ENCODE data around the gene PHGDH.
"Not testable (repeated sequence)": the region's sequence is repeated elsewhere in the genome, so short reads cannot be mapped to it uniquely, and the experiment has no call there.

PHGDH gene

DNA sequence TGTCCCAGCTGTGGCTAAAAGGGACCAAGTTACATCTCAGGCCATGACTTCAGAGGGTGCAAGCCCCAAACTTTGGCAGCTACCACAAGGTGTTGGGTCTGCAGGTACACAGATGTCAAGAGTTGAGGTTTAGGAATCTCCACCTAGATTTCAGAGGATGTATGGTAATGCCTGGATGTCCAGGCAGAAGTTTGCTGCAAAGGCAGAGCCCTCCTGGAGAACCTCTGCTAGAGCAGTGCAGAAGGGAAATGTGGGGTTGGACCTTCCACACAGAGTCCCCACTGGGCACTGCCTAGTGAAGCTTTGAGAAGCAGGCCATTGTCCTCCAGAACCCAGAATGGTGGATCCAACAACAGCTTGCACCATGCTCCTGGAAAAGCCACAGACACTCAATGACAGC lies 10.1 kb upstream of the PHGDH start:
- Histone ChIP-seq H3F3A (ENCODE audit: insufficient read depth, low read length) (no peaks in the 10 kb centered on the region), H4K20me1 (ENCODE audit: insufficient read depth, low read length) (no peaks in the 10 kb centered on the region), H3K9me2 (replicated peaks; ENCODE audit: insufficient read depth, low read length) (no peaks in the 10 kb centered on the region), H3K4me1 (ENCODE audit: low read length) (no peaks in the 10 kb centered on the region), H3K4me2 (ENCODE audit: low read depth, low read length) (no peak overlapping the region), H3K27ac (ENCODE audit: low read length) (no peak overlapping the region), H3K4me3 (ENCODE audit: low read length) (no peak overlapping the region), H3K9me3 (replicated peaks; ENCODE audit: insufficient read depth, low read length) (no peaks in the 10 kb centered on the region), H2AFZ (ENCODE audit: low read length) (no peak overlapping the region), H3K9ac (ENCODE audit: low read length) (no peak overlapping the region), H3K27me3 (replicated peaks; ENCODE audit: insufficient read depth, low read length) (no peaks in the 10 kb centered on the region), H3K36me3 (replicated peaks; ENCODE audit: insufficient read depth, low read length) (no peaks in the 10 kb centered on the region), H3K79me2 (ENCODE audit: low read length) (no peaks in the 10 kb centered on the region)
- TF ChIP-seq EZH2phosphoT487 (IDR thresholded peaks at IDR 0.05; ENCODE audit: low read length) (no peak), EZH2 (optimal IDR thresholded peaks at IDR 0.05; ENCODE audit: low read depth, low read length) (no peak)
- TF ChIP-seq, protein P1, sequence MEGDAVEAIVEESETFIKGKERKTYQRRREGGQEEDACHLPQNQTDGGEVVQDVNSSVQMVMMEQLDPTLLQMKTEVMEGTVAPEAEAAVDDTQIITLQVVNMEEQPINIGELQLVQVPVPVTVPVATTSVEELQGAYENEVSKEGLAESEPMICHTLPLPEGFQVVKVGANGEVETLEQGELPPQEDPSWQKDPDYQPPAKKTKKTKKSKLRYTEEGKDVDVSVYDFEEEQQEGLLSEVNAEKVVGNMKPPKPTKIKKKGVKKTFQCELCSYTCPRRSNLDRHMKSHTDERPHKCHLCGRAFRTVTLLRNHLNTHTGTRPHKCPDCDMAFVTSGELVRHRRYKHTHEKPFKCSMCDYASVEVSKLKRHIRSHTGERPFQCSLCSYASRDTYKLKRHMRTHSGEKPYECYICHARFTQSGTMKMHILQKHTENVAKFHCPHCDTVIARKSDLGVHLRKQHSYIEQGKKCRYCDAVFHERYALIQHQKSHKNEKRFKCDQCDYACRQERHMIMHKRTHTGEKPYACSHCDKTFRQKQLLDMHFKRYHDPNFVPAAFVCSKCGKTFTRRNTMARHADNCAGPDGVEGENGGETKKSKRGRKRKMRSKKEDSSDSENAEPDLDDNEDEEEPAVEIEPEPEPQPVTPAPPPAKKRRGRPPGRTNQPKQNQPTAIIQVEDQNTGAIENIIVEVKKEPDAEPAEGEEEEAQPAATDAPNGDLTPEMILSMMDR (IDR thresholded peaks at IDR 0.05; ENCODE audit: low read length), result no peak
- DNase-seq, result no peak

DNA sequence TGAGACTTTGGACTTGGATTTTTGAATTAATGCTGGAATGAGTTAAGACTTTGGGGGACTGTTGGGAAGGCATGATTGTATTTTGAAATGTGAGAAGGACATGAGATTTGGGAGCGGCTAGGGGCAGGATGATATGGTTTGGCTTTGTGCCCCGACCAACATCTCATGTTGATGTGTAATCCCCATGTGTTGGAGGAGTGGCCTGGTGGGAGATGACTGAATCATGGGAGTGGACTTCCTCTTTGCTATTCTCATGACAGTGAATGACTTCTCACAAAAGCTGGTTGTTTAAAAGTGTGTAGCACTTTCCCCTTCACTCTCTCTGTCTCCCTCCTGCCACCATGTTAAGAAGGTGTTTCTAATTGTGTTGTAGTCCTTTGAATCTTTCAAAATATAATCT lies 9.3 kb upstream of the PHGDH start:
- Histone ChIP-seq H3K27ac (ENCODE audit: low read length) (no peak overlapping the region), H2AFZ (ENCODE audit: low read length) (no peak overlapping the region)
- DNase-seq, result no peak

DNA sequence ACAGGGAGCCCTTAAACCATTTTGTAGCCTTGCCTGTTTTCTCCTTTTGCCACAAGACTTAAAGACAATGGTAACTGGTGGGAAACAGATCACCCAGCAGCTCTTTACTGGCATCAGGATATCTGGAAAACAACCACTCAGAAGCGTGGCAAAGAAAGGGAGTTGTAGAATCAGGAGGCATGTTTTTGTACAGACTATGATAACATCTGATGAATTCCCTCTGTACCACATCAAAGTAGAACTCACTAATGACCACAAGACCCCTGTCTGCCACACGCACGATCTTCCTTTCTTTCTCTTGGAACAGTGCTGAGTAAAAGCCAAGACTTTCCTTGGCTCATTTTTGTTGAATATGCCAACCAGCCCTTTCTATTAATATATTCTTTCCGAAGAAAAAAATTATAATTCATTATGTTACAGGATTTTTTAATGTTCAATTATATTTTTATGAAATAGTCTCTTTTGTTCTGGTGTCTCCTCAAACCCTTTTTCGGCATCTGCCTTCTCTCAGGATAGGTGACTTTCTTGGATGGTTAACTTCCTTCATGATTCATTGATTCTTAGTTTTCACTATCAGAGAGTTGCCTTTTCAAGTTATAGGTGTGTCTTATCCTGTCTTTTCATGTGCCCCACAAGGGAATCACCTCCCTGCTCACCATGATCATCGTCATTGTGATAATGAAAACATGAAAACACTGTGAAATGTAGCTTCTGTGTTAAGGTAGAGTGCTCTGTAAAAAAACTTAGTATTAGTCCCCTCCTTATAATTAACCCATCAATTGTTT lies 7.9 kb upstream of the PHGDH start:
- Histone ChIP-seq H3K79me2 (ENCODE audit: low read length) (no peaks in the 10 kb centered on the region), H3K27me3 (replicated peaks; ENCODE audit: insufficient read depth, low read length) (no peaks in the 10 kb centered on the region)
- TF ChIP-seq EZH2phosphoT487 (IDR thresholded peaks at IDR 0.05; ENCODE audit: low read length), result no peak
- no peak for TF ChIP-seq EZH2 (optimal IDR thresholded peaks at IDR 0.05; ENCODE audit: low read depth, low read length)
- TF ChIP-seq, protein P1 (IDR thresholded peaks at IDR 0.05; ENCODE audit: low read length), result no peak

More for the DNA sequence above, 9.3 kb upstream of the PHGDH start:
- Histone ChIP-seq H3K9me2 (replicated peaks; ENCODE audit: insufficient read depth, low read length) (no peaks in the 10 kb centered on the region), H3F3A (ENCODE audit: insufficient read depth, low read length) (no peaks in the 10 kb centered on the region), H3K27me3 (replicated peaks; ENCODE audit: insufficient read depth, low read length) (no peaks in the 10 kb centered on the region), H3K4me3 (ENCODE audit: low read length) (no peak overlapping the region), H3K9me3 (replicated peaks; ENCODE audit: insufficient read depth, low read length) (no peaks in the 10 kb centered on the region), H3K4me1 (ENCODE audit: low read length) (no peaks in the 10 kb centered on the region), H4K20me1 (ENCODE audit: insufficient read depth, low read length) (no peaks in the 10 kb centered on the region), H3K9ac (ENCODE audit: low read length) (no peak overlapping the region), H3K36me3 (replicated peaks; ENCODE audit: insufficient read depth, low read length) (no peaks in the 10 kb centered on the region), H3K79me2 (ENCODE audit: low read length) (no peaks in the 10 kb centered on the region), H3K4me2 (ENCODE audit: low read depth, low read length) (no peak overlapping the region)
- TF ChIP-seq EZH2phosphoT487 (IDR thresholded peaks at IDR 0.05; ENCODE audit: low read length), result no peak
- TF ChIP-seq, protein P1 (IDR thresholded peaks at IDR 0.05; ENCODE audit: low read length), result no peak

DNA sequence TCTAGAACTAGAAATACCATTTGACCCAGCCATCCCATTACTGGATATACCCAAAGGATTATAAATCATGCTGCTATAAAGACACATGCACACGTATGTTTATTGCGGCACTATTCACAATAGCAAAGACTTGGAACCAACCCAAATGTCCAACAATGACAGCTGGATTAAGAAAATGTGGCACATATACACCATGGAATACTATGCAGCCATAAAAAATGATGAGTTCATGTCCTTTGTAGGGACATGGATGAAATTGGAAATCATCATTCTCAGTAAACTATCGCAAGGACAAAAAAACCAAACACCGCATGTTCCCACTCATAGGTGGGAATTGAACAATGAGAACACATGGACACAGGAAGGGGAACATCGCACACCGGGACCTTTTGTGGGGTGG lies 5.1 kb upstream of the PHGDH start:
- not testable (repeated sequence) for DNase-seq; H3K4me1 ChIP-seq (ENCODE audit: low read length)

More for the DNA sequence above, 7.9 kb upstream of the PHGDH start:
- no peaks in the 10 kb centered on the region for H3K9me3 ChIP-seq (replicated peaks; ENCODE audit: insufficient read depth, low read length)
- no peaks in the 10 kb centered on the region for H3K9me2 ChIP-seq (replicated peaks; ENCODE audit: insufficient read depth, low read length)
- no peaks in the 10 kb centered on the region for H3F3A ChIP-seq (ENCODE audit: insufficient read depth, low read length)
- H3K27ac ChIP-seq (ENCODE audit: low read length), result no peak overlapping the region
- H3K4me2 ChIP-seq (ENCODE audit: low read depth, low read length), result no peak overlapping the region
- H3K4me1 ChIP-seq (ENCODE audit: low read length), result no peaks in the 10 kb centered on the region
- H4K20me1 ChIP-seq (ENCODE audit: insufficient read depth, low read length), result no peaks in the 10 kb centered on the region
- no peak overlapping the region for H2AFZ ChIP-seq (ENCODE audit: low read length)
- H3K4me3 ChIP-seq (ENCODE audit: low read length), result no peak overlapping the region
- no peak overlapping the region for H3K9ac ChIP-seq (ENCODE audit: low read length)
- H3K36me3 ChIP-seq (replicated peaks; ENCODE audit: insufficient read depth, low read length), result no peaks in the 10 kb centered on the region
- no peak for DNase-seq

DNA sequence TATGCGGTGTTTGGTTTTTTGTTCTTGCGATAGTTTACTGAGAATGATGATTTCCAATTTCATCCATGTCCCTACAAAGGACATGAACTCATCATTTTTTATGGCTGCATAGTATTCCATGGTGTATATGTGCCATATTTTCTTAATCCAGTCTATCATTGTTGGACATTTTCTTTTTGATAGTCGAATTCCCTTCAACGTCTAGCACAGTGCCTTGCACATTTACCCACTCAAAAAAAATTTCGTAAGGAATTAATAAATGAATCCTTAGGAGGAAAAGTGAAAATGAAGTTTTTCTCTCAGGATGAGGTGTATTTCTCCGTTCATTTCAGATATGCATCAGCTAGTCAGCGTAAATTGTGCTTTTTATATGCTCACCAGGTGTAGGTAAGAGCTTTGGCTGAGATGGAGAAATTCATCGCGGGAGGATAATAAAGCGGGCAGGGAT lies 354 bp upstream of the PHGDH start:
- H2AFZ ChIP-seq (ENCODE audit: low read length), result peak overlapping the region; percentile 45
- H3F3A ChIP-seq (ENCODE audit: insufficient read depth, low read length); H3K27me3 ChIP-seq (replicated peaks; ENCODE audit: insufficient read depth, low read length); DNase-seq; H3K9me3 ChIP-seq (replicated peaks; ENCODE audit: insufficient read depth, low read length); H3K9ac ChIP-seq (ENCODE audit: low read length); H4K20me1 ChIP-seq (ENCODE audit: insufficient read depth, low read length); H3K36me3 ChIP-seq (replicated peaks; ENCODE audit: insufficient read depth, low read length); H3K27ac ChIP-seq (ENCODE audit: low read length); H3K4me1 ChIP-seq (ENCODE audit: low read length); H3K9me2 ChIP-seq (replicated peaks; ENCODE audit: insufficient read depth, low read length): not testable (repeated sequence)
- H3K4me2 ChIP-seq (ENCODE audit: low read depth, low read length), result peak overlapping the region; percentile 58
- H3K4me3 ChIP-seq (ENCODE audit: low read length), result peak overlapping the region; percentile 89
- peaks cover 40% of the 10 kb centered on the region for H3K79me2 ChIP-seq (ENCODE audit: low read length)

More for the DNA sequence above, 5.1 kb upstream of the PHGDH start:
- H3K36me3 ChIP-seq (replicated peaks; ENCODE audit: insufficient read depth, low read length); H3F3A ChIP-seq (ENCODE audit: insufficient read depth, low read length); H3K9me2 ChIP-seq (replicated peaks; ENCODE audit: insufficient read depth, low read length); H2AFZ ChIP-seq (ENCODE audit: low read length); H3K9me3 ChIP-seq (replicated peaks; ENCODE audit: insufficient read depth, low read length); H3K4me3 ChIP-seq (ENCODE audit: low read length); H3K9ac ChIP-seq (ENCODE audit: low read length); H4K20me1 ChIP-seq (ENCODE audit: insufficient read depth, low read length); H3K27ac ChIP-seq (ENCODE audit: low read length); H3K79me2 ChIP-seq (ENCODE audit: low read length); H3K4me2 ChIP-seq (ENCODE audit: low read depth, low read length); H3K27me3 ChIP-seq (replicated peaks; ENCODE audit: insufficient read depth, low read length): not testable (repeated sequence)

Measured in MM.1S (cell line).